GM18499 (cell line): Measurements from ENCODE around the gene KCTD19.

ENCODE experiments used
- ATAC-seq: cut with Tn5 transposase; IDR thresholded peaks from one replicate; pipeline ENCODE4 v1.9.1; 2021; ENCODE audit warnings: moderate number of reproducible peaks; ENCODE audit not compliant: insufficient read depth, unreplicated experiment

KCTD19 gene

GRCh38 chr16:67246756-67247191, 79.8 kb downstream of the KCTD19 start:
- ATAC-seq, result no peak

GRCh38 chr16:67246081-67246755, 80.3 kb downstream of the KCTD19 start:
- no peak for ATAC-seq

GRCh38 chr16:67245674-67246080, 80.9 kb downstream of the KCTD19 start:
- no peak for ATAC-seq

GRCh38 chr16:67245186-67245585, 81.4 kb downstream of the KCTD19 start:
- no peak for ATAC-seq

GRCh38 chr16:67244387-67245185, 82.0 kb downstream of the KCTD19 start:
- peak; percentile 38 for ATAC-seq

- no peak for ATAC-seq
Observed at GRCh38 chr16:67243481-67243880, 83.1 kb downstream of the KCTD19 start.

- no peak for ATAC-seq
Observed at GRCh38 chr16:67242138-67242730, 84.3 kb downstream of the KCTD19 start.

- no peak for ATAC-seq
Observed at GRCh38 chr16:67241008-67241900, 85.3 kb downstream of the KCTD19 start.

GRCh38 chr16:67240506-67240905, 86.0 kb downstream of the KCTD19 start:
- no peak for ATAC-seq
